Stimulated activated CD4-positive, alpha-beta T cell treated with anti-CD3 and anti-CD28 coated beads, TNF-alpha, amount 100 ng/mL, for 1 hour (primary cell): ENCODE data around the gene EEFSEC.

Source experiments
- DNase-seq, 3 donors: peaks; one replicate each; pipeline ENCODE4 v3.0.0-alpha.2; 2020; ENCODE audit warnings: low read depth in 3 of 3, low spot score in 1 of 3

The EEFSEC gene

DNA sequence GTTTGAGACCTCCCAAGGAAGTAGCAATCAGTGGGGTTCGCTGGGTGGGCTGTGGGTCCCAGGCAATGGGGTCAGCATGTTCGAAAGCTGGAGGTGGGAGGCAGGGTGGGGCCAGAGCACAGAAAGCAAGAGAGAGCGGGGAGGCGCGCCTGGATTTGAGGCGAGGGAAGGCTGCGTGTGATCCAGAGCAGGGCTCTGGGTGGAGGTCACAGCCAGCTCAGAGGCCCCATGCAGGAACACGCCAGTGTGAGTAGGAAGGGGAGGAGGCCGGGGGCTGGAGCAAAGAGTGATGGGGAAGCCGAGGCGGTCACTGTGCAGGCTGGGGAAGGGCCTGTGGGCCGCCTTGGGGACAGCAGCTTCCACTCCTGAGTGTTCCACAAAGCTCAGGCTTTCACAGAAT is 304.7 kb downstream of the EEFSEC start:
- DNase-seq, result no peak
